CD14-positive monocyte (primary cell): ENCODE results near the gene ONECUT3. TPM values are rescaled to one million over a fixed set of nuclear protein-coding genes. Genes with fewer than 3 reads are reported as not detected.
A peak's percentile ranks its signal among the peaks of the same experiment; 100 is the strongest.

Experiments used
- DNase-seq, 3 donors: peaks; one replicate each; pipeline ENCODE4 v3.0.0-alpha.2; 2011 to 2022
- H2AFZ ChIP-seq: 2 replicates; pipeline ENCODE4 v1.6.0; 2012; ENCODE audit warnings: mild to moderate bottlenecking, low read depth, low read length, inconsistent platforms; ENCODE audit not compliant: insufficient read depth, poor library complexity, severe bottlenecking
- H3K27ac ChIP-seq, 2 donors: 1 replicate in 1 of 2; 2 replicates in 1 of 2; pipeline ENCODE4 v1.5.1; 2012 to 2013; ENCODE audit warnings: low read length in 2 of 2, control low read depth in 1 of 2, inconsistent platforms in 1 of 2, low read depth in 1 of 2, mild to moderate bottlenecking in 1 of 2
- H3K27me3 ChIP-seq, 2 donors: one replicate each; pipeline versions ENCODE4 v1.6.0 to v1.6.1; 2011 to 2013; ENCODE audit warnings: low read length in 2 of 2; ENCODE audit not compliant: control insufficient read depth in 2 of 2, insufficient read depth in 2 of 2
- H3K36me3 ChIP-seq, 2 donors: replicated peaks in 1 of 2; 1 replicate in 1 of 2; 2 replicates in 1 of 2; pipeline versions ENCODE4 v1.5.1 to v1.6.1; 2012 to 2013; ENCODE audit warnings: low read length in 2 of 2, control low read depth in 1 of 2, inconsistent platforms in 1 of 2, mild to moderate bottlenecking in 1 of 2; ENCODE audit not compliant: insufficient read depth in 2 of 2, control insufficient read depth in 1 of 2
- H3K4me1 ChIP-seq, 2 donors: 1 replicate in 1 of 2; 2 replicates in 1 of 2; pipeline versions ENCODE4 v1.5.1 to v1.6.1; 2012 to 2013; ENCODE audit warnings: low read length in 2 of 2, control low read depth in 1 of 2, inconsistent platforms in 1 of 2, mild to moderate bottlenecking in 1 of 2, moderate library complexity in 1 of 2; ENCODE audit not compliant: insufficient read depth in 2 of 2, control insufficient read depth in 1 of 2
- H3K4me2 ChIP-seq: replicated peaks from 2 replicates; pipeline ENCODE3; 2012; ENCODE audit warnings: low read length, moderate library complexity, mild to moderate bottlenecking; ENCODE audit not compliant: poor library complexity, severe bottlenecking; ENCODE audit errors: extremely low read depth
- H3K4me3 ChIP-seq, 3 experiments: fragments of 200-600 bp in 1 of 3; sonication (generic) in 1 of 3; replicated peaks in 1 of 3; 1 replicate in 2 of 3; 2 replicates in 1 of 3; pipeline ENCODE4 v1.5.1; 2011 to 2013; ENCODE audit warnings: low read length in 3 of 3, mild to moderate bottlenecking in 3 of 3, control low read depth in 2 of 3, low read depth in 2 of 3, inconsistent platforms in 1 of 3, moderate library complexity in 1 of 3
- H3K79me2 ChIP-seq: 2 replicates; pipeline ENCODE4 v1.6.0; 2012; ENCODE audit warnings: mild to moderate bottlenecking, control low read depth, inconsistent platforms, low read length, moderate library complexity; ENCODE audit not compliant: insufficient read depth
- H3K9ac ChIP-seq: 2 replicates; pipeline ENCODE4 v1.6.0; 2017; ENCODE audit warnings: low read length, mild to moderate bottlenecking; ENCODE audit not compliant: insufficient read depth, poor library complexity, severe bottlenecking
- H3K9me3 ChIP-seq, 2 donors: replicated peaks in 1 of 2; 1 replicate in 1 of 2; 2 replicates in 1 of 2; pipeline versions ENCODE4 v1.5.1 to v1.6.1; 2012 to 2013; ENCODE audit warnings: low read length in 2 of 2, control low read depth in 1 of 2; ENCODE audit not compliant: control insufficient read depth in 1 of 2, insufficient read depth in 1 of 2
- H4K20me1 ChIP-seq: 2 replicates; pipeline ENCODE4 v1.6.0; 2012; ENCODE audit warnings: mild to moderate bottlenecking, low read length, control low read depth, moderate library complexity; ENCODE audit not compliant: insufficient read depth
- H3K27ac Mint-ChIP-seq, 7 donors: one replicate each; pipeline ENCODE4 v1.8.0; 2020; ENCODE audit warnings: mild to moderate bottlenecking in 7 of 7, mixed read lengths in 7 of 7, moderate library complexity in 6 of 7, inconsistent platforms in 2 of 7
- H3K27me3 Mint-ChIP-seq, 3 donors: one replicate each; pipeline ENCODE4 v1.8.0; 2021 to 2022; ENCODE audit warnings: low read depth in 3 of 3, mild to moderate bottlenecking in 3 of 3, mixed read lengths in 3 of 3, moderate library complexity in 3 of 3, inconsistent platforms in 1 of 3
- H3K36me3 Mint-ChIP-seq, 2 donors: one replicate each; pipeline ENCODE4 v1.8.0; 2020; ENCODE audit warnings: mixed read lengths in 2 of 2, inconsistent platforms in 1 of 2, mild to moderate bottlenecking in 1 of 2
- H3K4me1 Mint-ChIP-seq: one replicate; pipeline ENCODE4 v1.8.0; 2020; ENCODE audit warnings: mild to moderate bottlenecking, mixed read lengths
- H3K4me3 Mint-ChIP-seq, 2 donors: one replicate each; pipeline ENCODE4 v1.8.0; 2020; ENCODE audit warnings: mild to moderate bottlenecking in 2 of 2, mixed read lengths in 2 of 2, moderate library complexity in 1 of 2
- H3K9me3 Mint-ChIP-seq, 7 donors: one replicate each; pipeline ENCODE4 v1.8.0; 2020 to 2022; ENCODE audit warnings: mixed read lengths in 7 of 7, mild to moderate bottlenecking in 6 of 7, moderate library complexity in 6 of 7, inconsistent platforms in 2 of 7
- whole genome bisulfite sequencing: methylation state at CpG from one replicate; pipeline ENCODE4 v1.1.5; 2013; ENCODE audit warnings: missing lambda C conversion rate; ENCODE audit not compliant: insufficient coverage; 5-methylcytosine and 5-hydroxymethylcytosine counted together
- intact Hi-C, 2 donors: fragments of 100-400 bp; cut with micrococcal nuclease; formaldehyde crosslinking; loops; one replicate each; pipeline versions ENCODE4 v1.15.0 to v1.15.1; 2023
- polyA plus RNA-seq, 3 donors: library from polyadenylated mRNA; depleted of rRNA in 1 of 3; unstranded in 2 of 3; stranded (reverse) in 1 of 3; fragments of 300-500 nt in 2 of 3; fragments of >200 nt in 1 of 3; fragmentation: Illumina TruSeq in 2 of 3; gene quantifications; 1 replicate in 2 of 3; 2 replicates in 1 of 3; pipeline ENCODE4 v1.2.3, GENCODE V29; 2012 to 2021
- TF ChIP-seq, protein P1 (sequence below): fragments of 200-600 bp; IDR thresholded peaks from one replicate; pipeline ENCODE4 v1.8.0; 2022; ENCODE audit warnings: antibody characterized with exemption, mild to moderate bottlenecking

ONECUT3 gene
- polyA plus RNA-seq, 3 donors: not detected

DNA sequence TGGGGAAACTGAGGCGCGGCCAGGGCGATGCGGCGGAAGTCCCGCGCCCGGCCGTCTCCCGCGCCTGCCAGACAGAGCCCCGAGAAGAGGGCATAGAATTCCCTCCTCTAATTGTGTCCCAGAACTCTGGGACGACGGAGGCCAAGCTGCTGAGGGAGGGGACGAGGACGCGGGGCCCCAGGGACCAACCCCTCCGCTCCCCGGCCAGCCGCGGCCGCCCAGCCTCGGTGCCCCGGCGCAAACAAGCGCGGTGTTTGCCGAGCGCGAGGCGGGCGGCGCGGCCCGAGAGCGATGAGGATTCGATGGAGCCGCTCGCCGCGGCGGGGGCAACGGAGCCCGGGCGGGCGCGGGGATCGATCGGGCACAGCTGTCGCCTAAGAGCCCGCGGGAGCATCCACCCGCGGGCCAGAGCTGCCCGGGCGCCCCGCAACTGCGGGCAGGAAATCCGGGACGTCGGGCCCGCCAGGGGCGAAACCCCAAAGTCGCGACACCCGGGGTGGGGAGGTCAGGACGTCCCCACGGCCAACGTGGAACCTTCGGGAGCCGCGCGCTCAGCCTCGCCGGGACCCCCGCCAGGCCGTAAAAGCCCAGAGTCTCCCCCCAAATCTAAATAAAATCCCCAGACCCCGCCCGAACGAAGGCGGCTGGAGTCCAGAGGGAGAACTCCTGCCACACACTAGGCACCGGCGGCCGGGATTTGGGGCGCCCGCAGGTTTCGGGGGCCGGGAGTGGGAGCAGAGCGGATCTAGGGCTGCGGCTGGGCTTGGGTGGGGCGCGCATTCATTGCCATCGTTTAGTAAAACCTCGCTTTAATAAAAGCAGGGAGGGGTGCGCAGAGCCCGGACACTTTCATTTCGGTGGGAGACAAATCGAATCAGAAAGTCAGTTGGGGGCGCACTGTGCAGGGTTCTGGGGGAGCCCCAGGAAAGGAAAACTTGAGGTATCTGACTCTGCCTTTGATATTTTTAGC, 3.6 kb upstream of the ONECUT3 start:
- Histone ChIP-seq H3K9me3 (peaks cover 9 to 46% of the 10 kb centered on the region in 2 donors), H4K20me1 (no peaks in the 10 kb centered on the region), H3K27me3 (peaks cover 63 to 81% of the 10 kb centered on the region in 2 donors), H3K4me1 (peaks cover 5 to 10% of the 10 kb centered on the region in 2 donors), H3K79me2 (no peaks in the 10 kb centered on the region), H2AFZ (no peak overlapping the region), H3K4me2 (no peak overlapping the region), H3K9ac (no peak overlapping the region), H3K27ac (no peak overlapping the region), H3K36me3 (no peaks in the 10 kb centered on the region), H3K4me3 (no peak overlapping the region)
- H3K27me3 Mint-ChIP-seq: peaks cover 62 to 91% (median 80%) of the 10 kb centered on the region in 3 donors
- H3K36me3 Mint-ChIP-seq: peaks cover 0 to 5% of the 10 kb centered on the region in 2 donors
- peaks cover 14% of the 10 kb centered on the region for H3K4me1 Mint-ChIP-seq
- H3K27ac Mint-ChIP-seq: no peak overlapping the region
- TF ChIP-seq, protein P1, sequence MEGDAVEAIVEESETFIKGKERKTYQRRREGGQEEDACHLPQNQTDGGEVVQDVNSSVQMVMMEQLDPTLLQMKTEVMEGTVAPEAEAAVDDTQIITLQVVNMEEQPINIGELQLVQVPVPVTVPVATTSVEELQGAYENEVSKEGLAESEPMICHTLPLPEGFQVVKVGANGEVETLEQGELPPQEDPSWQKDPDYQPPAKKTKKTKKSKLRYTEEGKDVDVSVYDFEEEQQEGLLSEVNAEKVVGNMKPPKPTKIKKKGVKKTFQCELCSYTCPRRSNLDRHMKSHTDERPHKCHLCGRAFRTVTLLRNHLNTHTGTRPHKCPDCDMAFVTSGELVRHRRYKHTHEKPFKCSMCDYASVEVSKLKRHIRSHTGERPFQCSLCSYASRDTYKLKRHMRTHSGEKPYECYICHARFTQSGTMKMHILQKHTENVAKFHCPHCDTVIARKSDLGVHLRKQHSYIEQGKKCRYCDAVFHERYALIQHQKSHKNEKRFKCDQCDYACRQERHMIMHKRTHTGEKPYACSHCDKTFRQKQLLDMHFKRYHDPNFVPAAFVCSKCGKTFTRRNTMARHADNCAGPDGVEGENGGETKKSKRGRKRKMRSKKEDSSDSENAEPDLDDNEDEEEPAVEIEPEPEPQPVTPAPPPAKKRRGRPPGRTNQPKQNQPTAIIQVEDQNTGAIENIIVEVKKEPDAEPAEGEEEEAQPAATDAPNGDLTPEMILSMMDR: no peak
- peak overlapping the region in 1 of 2 donors; percentile 80 for H3K4me3 Mint-ChIP-seq
- WGBS: 1% methylated on average over 80 of the region's 99 CpGs
- H3K9me3 Mint-ChIP-seq: peaks cover 0 to 25% (median 12%) of the 10 kb centered on the region in 7 donors
- no peak for DNase-seq
- intact Hi-C loops: no loop called here

DNA sequence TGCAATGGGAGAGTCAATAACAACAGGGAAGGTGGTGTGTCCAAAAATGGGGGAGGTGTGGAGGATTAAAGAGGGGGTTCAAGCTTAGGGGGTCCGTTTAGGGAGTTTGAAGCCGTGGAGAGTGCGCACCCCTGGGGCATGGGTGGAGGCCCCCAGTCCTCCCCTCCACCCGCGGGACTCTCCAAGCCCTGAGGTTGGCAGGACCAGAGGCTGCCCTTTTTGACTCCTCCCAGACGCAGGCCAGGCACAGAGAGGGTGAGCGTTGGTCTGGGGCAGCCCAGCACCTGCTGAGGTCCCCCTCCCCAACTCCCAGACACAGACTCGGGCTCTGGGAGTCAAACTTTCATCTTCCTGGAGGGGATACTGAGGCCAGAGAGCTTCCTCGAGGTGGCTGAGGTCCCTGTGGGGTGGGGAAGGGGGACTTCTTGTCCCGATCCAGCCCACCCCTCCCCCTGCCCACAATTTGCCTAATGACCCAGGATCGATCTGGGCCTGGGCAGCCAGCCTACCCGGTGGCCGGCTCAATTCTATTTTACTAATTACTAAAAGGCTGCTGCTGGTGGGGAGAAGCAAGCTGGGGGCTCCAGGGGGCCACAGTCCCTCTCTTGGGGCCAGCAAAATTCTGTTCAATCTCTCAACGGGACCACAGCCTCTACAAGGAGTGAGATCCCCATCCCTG, 2.8 kb upstream of the ONECUT3 start:
- H3K9me3 ChIP-seq: peaks cover 9 to 42% of the 10 kb centered on the region in 2 donors
- no peaks in the 10 kb centered on the region for H4K20me1 ChIP-seq
- Mint-ChIP-seq H3K9me3 (peaks cover 0 to 23% (median 12%) of the 10 kb centered on the region in 7 donors), H3K36me3 (peaks cover under 1 to 5% of the 10 kb centered on the region in 2 donors), H3K27ac (peak overlapping the region in 1 of 7 donors; percentile 30), H3K4me3 (peak overlapping the region in 1 of 2 donors; percentile 80), H3K27me3 (peaks cover 62 to 91% (median 80%) of the 10 kb centered on the region in 3 donors), H3K4me1 (peaks cover 14% of the 10 kb centered on the region)
- WGBS: 2% methylated on average over 8 of the region's 14 CpGs
- no peak overlapping the region for H3K4me2 ChIP-seq
- H3K4me1 ChIP-seq: peaks cover 5 to 10% of the 10 kb centered on the region in 2 donors
- intact Hi-C loops: no loop called here
- H3K27ac ChIP-seq: no peak overlapping the region
- peaks cover 60 to 80% of the 10 kb centered on the region in 2 donors for H3K27me3 ChIP-seq
- no peak overlapping the region for H3K9ac ChIP-seq
- no peak overlapping the region for H3K4me3 ChIP-seq
- H2AFZ ChIP-seq: no peak overlapping the region
- no peaks in the 10 kb centered on the region for H3K36me3 ChIP-seq
- no peaks in the 10 kb centered on the region for H3K79me2 ChIP-seq
- DNase-seq: no peak
- TF ChIP-seq, protein P1: no peak
